GM19043 (cell line): ENCODE results near the gene FCRL1.

Source experiments
- ATAC-seq: cut with Tn5 transposase; IDR thresholded peaks from one replicate; pipeline ENCODE4 v1.9.1; 2021; ENCODE audit warnings: low read depth; ENCODE audit not compliant: unreplicated experiment

FCRL1 gene

GRCh38 chr1:157803851-157804250, 16.1 kb downstream of the FCRL1 start:
- no peak for ATAC-seq

DNA sequence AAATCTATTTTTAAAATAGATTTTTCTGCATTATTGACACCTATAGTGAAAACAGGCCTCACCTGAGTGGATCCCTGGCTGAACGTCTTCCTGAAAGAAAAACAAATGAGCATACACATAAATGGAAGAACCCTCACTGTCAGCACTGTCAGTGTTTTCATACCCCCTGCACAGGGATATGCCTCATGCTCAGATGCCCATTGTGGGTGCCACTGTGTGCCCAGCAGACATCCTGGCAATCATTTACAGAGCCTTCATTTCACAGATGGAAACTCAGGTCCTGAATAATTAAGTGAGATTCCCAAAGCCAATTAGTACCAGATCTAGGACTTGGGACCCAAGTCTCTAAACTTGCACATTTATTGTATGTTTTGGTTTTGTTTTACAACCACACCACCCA, 19.9 kb downstream of the FCRL1 start:
- no peak for ATAC-seq

DNA sequence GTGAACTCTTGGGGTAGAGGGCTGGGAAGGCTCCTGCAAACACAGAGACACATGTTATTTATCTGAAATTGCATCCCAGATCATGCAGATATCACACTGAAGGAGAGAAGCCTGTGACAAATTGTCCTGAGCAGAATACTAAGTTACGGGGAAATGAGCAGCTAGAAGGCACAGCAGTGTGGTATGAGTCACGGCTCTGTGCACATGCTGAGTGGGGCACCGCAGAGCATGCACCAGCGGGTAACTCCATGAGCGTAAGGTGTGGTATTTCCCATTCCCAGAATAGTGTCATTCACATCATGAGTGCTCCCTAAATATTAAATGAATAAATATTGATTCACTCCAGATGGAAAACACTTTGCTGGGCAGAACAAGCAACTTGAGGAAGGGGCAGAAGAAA, 21.7 kb downstream of the FCRL1 start:
- no peak for ATAC-seq

DNA sequence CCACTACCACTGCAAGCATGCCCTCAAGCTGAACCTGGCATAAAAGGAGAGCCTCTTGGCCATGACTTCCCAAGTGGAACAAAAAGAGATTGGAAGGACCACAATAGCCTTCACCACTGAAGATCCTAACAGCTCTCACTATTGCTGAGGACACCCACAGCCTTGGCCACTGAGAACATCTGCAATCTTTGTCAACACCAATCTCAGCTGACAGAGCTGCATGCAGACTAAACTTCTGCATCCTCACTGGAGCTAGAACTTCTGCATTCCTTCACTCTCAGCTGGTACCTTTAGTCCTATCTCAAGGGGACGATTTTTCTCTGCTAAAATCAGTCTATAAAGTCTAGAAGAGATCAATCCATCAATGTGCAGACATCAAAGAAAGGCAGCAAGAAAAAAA, 34.7 kb downstream of the FCRL1 start:
- no peak for ATAC-seq

- ATAC-seq: no peak
Observed at GRCh38 chr1:157784801-157785200, 35.1 kb downstream of the FCRL1 start.

DNA sequence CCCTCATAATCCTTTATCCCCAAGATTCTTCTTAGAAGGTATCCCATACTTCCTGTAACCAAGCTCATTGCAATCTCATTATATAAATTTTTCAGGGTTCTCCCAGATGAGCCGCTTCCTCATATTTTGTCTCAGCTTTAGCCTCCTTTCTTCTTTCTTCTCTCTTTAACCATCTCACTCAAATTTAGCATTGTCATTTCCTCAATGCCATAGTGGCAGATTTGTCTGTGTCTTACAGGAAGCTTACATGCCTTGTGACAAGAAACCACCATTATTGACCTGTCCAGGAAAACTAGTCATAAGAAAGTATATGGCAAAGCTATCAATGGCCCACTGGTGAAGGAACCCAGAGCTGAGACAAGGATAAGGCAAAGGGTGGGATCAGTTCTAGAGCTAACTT, 37.0 kb downstream of the FCRL1 start:
- ATAC-seq: no peak

DNA sequence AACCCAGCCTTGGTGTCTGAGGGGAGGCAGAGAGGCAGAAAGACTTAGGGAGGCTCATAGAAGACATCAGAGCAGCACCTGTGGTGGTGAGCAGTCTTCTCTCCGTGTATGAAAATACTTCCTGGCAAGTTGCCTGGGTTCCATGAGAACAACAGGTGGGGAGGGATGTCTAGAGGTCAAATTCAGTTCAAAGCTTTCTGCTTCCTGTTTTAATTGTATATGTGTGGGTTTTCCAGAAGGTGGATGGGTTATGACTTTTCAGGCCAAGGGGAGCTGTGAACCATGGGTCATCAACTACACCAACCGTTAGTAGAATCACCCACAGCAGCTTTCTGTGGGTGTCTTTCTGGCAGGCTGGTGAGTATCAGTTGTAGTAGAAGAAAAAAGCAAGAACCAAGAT, 38.9 kb downstream of the FCRL1 start:
- ATAC-seq: peak; percentile 61

GRCh38 chr1:157776971-157777391, 42.9 kb downstream of the FCRL1 start, which contains the start of gene FCRL2:
Gene FCRL2 (minus strand): TSS chr1:157777132. CDS start chr1:157777073, 59 bp downstream.
- peak; percentile 55 for ATAC-seq

DNA sequence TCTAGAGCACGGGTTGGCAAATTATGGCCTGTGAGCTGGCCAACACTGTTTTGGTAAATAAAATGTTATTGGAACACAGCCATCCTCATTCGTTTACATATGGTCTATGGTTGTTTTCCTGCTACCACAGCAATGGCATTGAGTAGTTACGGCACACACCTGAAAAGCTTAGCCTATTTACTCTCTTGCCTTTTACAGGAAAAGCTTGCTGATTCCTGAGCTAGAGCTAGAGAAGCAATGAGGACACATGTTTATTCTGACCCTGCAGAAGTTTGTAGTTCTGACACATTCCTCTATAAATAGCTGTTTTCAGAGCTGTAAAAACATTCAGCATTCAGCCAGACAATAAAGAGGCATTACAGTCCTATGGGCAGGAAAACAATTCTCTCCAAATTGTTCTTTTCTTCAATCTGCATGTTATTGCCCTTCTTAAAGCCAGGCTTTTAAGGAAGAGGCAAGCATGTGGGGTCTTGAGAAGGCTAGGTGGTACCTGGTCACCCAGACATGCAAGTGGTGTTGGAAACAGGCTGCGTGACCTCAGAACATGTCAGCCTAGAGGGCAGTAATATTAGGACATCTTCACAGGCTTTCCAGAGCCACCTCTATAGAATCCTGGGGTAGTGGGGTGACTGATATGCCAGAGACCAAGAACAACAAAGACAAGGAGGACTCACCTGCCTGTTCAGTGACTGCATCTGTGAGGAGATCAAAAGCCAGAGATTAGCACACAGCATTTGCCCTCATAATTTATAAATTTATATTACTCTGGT, 44.6 kb downstream of the FCRL1 start:
- no peak for ATAC-seq

GRCh38 chr1:157774412-157774811, 45.5 kb downstream of the FCRL1 start:
- ATAC-seq: no peak

- ATAC-seq: no peak
Observed at GRCh38 chr1:157773493-157774350, 46.2 kb downstream of the FCRL1 start.

DNA sequence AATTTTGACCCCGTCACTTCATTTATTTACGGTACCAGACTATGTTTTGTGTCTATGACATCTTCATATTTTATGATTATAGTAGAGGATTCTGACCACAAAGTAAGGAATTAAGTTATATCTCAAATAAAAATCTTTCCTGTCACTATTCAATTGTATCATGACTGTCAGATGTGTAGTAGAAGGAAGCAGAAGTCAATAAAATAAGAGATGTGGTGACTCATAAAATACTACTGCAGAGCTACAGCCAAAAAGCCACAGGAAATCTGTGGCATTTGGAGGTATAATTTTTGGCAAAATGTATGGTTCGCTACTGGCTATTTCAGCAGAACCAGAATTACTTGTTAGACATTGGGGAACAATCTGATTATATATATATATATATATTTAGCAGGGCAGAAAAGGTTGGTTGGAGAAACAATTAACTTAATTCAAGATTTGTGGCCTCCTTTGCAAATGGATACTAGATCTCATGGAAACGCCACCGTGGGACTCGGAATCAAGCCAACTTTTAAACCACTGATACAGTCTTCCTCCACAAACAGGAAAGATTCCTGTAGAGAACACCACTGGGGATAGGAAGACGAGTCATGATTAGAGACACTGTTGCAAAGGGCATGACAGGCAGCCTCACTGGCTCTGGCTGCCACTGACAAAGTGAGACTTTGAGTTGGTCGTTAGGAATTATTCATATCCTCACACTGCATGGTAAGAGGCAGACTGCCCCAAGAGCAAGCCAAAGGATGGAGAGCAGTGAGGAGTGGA, 48.1 kb downstream of the FCRL1 start:
- no peak for ATAC-seq

DNA sequence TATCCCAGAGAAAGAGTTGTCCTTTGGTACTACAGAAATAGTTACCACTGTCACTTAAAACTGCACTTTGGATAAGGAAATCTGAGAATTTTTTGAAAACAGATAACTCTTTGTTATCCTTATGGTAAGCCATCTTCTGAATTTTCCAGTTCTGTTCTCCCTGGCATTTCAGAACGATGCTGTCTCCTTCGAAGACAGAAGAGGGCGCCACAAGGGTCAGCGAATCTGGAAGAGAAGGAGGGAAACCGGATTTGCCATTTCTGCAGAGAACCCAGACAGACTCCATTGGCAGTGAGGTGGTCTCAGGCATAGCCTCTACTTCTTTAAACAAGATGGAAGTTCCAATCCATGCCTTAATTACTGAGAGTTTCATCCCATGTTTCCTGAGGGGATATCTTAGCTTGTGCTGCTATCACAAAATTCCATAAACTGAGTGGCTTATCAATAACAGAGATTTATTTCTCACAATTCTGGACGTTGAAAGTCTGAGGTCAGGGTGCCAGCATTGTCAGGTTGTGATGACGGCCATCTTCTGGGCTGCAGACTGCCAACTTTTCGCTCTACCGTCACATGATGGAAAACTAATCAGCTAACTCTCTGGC, 49.4 kb downstream of the FCRL1 start:
- ATAC-seq: no peak

DNA sequence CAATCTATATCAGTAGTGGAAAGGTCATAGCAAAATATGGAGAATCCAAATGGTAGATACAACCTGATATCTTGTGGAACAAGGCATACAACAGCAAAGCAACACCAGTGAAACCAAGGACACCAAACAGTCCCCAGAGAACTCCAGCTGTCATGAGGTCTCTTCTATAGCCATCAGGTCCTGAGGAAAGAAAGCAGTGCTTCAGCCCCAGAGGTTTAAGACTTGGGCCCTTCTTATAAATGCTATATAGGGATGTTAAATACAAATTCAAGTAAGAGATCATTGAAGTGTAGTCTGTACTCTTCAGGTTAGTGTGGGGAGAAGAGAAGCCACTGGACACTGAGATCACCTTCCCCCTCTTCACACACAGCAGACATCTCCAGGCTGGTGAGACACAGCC, 53.1 kb downstream of the FCRL1 start:
- ATAC-seq: no peak

DNA sequence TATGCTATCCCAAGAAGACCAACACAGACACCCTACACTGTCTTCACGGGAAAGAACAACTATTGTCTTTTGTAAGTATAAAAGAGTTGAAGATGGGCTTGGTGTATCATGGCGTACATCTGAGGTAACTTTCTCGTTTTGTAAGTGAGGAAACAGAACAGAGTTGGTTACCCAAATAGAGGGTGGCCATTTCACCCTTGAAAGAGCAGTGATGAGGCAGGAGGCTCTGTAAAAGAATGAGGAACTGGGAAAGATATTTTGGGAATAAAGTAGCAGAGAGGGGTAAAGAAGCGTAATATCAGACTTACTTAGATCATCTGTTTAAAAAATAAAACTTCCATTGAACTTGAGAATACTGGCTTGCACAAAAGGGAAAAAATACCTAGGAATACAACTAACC, 61.9 kb downstream of the FCRL1 start:
- ATAC-seq: no peak

DNA sequence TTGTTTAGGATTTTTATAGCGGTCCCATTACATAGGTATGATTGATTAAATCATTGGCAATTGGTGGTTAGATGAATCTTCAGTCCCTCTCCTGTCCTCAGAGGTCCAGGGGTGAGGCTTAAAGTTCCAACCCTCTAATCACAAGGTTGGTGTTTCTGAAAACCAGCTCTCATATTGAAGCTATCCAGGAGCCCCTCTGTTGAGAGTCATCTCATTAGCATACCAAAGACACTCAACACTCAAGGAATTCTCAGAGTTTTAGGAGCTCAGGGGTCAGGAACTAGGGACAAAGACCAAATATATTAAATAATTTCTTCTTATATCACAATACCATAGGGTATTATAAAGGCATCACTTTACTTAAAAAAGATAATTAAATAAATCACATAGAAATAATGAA, 66.3 kb downstream of the FCRL1 start:
- ATAC-seq: no peak

GRCh38 chr1:157751283-157751682, 68.6 kb downstream of the FCRL1 start:
- no peak for ATAC-seq

DNA sequence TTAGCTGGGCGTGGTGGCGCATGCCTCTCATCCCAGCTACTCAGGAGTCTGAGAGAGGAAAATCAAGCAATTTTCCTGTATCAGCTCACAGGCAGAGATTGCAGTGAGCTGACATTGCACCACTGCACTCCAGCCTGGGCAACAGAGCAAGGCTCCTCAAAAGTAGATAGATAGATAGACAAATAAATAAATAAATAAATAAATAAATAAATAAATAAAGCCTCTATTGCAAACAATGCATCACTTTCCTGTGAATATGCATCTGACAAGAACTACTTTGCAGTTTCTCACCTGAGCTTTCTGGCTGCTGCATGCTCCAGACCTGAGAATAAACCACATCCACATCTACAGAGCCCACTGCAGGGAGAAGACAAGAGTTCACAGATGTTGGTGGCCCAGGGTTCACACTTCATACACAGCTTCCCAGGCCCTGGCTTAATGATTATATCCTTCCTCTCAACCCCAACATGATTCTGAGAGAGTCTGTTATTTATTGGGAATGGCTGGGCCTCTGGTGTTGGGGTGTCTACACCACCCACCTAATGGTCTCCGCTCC, 71.6 kb downstream of the FCRL1 start:
- ATAC-seq: no peak
